HG02840 (cell line): ENCODE results near the gene PPP2R2C.

Source experiments
- ATAC-seq: cut with Tn5 transposase; IDR thresholded peaks from one replicate; pipeline ENCODE4 v1.9.1; 2021; ENCODE audit warnings: mild to moderate bottlenecking, moderate library complexity, moderate number of reproducible peaks; ENCODE audit not compliant: unreplicated experiment, low FRiP score

The PPP2R2C gene

GRCh38 chr4:6449746-6450369 lies 22.6 kb downstream of the PPP2R2C start:
- no peak for ATAC-seq

- ATAC-seq, result no peak
These were observed 23.1 kb downstream of the PPP2R2C start for GRCh38 chr4:6449335-6449734.

- no peak for ATAC-seq
These were observed 23.8 kb downstream of the PPP2R2C start for GRCh38 chr4:6448476-6449170.

GRCh38 chr4:6447672-6448171 lies 24.7 kb downstream of the PPP2R2C start:
- no peak for ATAC-seq

GRCh38 chr4:6446538-6447451 lies 25.6 kb downstream of the PPP2R2C start:
- no peak for ATAC-seq

GRCh38 chr4:6446130-6446482 lies 26.3 kb downstream of the PPP2R2C start:
- no peak for ATAC-seq

- ATAC-seq, result no peak
These were observed 26.8 kb downstream of the PPP2R2C start for GRCh38 chr4:6445403-6446129.

GRCh38 chr4:6444582-6444981 lies 27.8 kb downstream of the PPP2R2C start:
- ATAC-seq, result no peak

- ATAC-seq, result no peak
These were observed 29.1 kb downstream of the PPP2R2C start for GRCh38 chr4:6443035-6444023.

GRCh38 chr4:6442555-6442954 lies 29.9 kb downstream of the PPP2R2C start:
- ATAC-seq, result no peak

- ATAC-seq, result no peak
These were observed 30.7 kb downstream of the PPP2R2C start for GRCh38 chr4:6441758-6442157.

- ATAC-seq, result no peak
These were observed 31.2 kb downstream of the PPP2R2C start for GRCh38 chr4:6441202-6441582.

GRCh38 chr4:6440506-6441201 lies 31.8 kb downstream of the PPP2R2C start:
- no peak for ATAC-seq

GRCh38 chr4:6439120-6439762 lies 33.2 kb downstream of the PPP2R2C start:
- no peak for ATAC-seq

- no peak for ATAC-seq
These were observed 34.6 kb downstream of the PPP2R2C start for GRCh38 chr4:6437826-6438238.

GRCh38 chr4:6435010-6435409 lies 37.4 kb downstream of the PPP2R2C start:
- no peak for ATAC-seq

- no peak for ATAC-seq
These were observed 41.5 kb downstream of the PPP2R2C start for GRCh38 chr4:6430927-6431326.

GRCh38 chr4:6427439-6428090 lies 44.8 kb downstream of the PPP2R2C start:
- no peak for ATAC-seq
